HG03280 (cell line): Measurements from ENCODE around the gene TP53I11.

Experiments used
- ATAC-seq: cut with Tn5 transposase; IDR thresholded peaks from one replicate; pipeline ENCODE4 v1.9.1; 2021; ENCODE audit warnings: mild to moderate bottlenecking, moderate library complexity; ENCODE audit not compliant: unreplicated experiment

The TP53I11 gene

GRCh38 chr11:44916331-44916730, 34.4 kb downstream of the TP53I11 start:
- no peak for ATAC-seq

GRCh38 chr11:44915621-44916020, 35.1 kb downstream of the TP53I11 start:
- no peak for ATAC-seq

- no peak for ATAC-seq
Measured at GRCh38 chr11:44915004-44915403, 35.7 kb downstream of the TP53I11 start.

GRCh38 chr11:44914105-44914504, 36.6 kb downstream of the TP53I11 start:
- ATAC-seq, result no peak

- ATAC-seq, result no peak
Measured at GRCh38 chr11:44913502-44913901, 37.2 kb downstream of the TP53I11 start.

GRCh38 chr11:44912270-44912987, 38.3 kb downstream of the TP53I11 start:
- ATAC-seq, result no peak

GRCh38 chr11:44911029-44911814, 39.5 kb downstream of the TP53I11 start:
- ATAC-seq, result no peak

GRCh38 chr11:44910591-44910990, 40.1 kb downstream of the TP53I11 start:
- no peak for ATAC-seq

- ATAC-seq, result no peak
Measured at GRCh38 chr11:44909557-44909956, 41.1 kb downstream of the TP53I11 start.

- no peak for ATAC-seq
Measured at GRCh38 chr11:44906649-44907048, 44.0 kb downstream of the TP53I11 start.

- no peak for ATAC-seq
Measured at GRCh38 chr11:44905131-44905866, 45.4 kb downstream of the TP53I11 start.

GRCh38 chr11:44904261-44905020, 46.2 kb downstream of the TP53I11 start:
- no peak for ATAC-seq

GRCh38 chr11:44903518-44903917, 47.2 kb downstream of the TP53I11 start:
- no peak for ATAC-seq

- no peak for ATAC-seq
Measured at GRCh38 chr11:44903035-44903434, 47.6 kb downstream of the TP53I11 start.

GRCh38 chr11:44901786-44902185, 48.9 kb downstream of the TP53I11 start:
- no peak for ATAC-seq

- no peak for ATAC-seq
Measured at GRCh38 chr11:44901120-44901633, 49.5 kb downstream of the TP53I11 start.

- ATAC-seq, result peak; percentile 54
Measured at GRCh38 chr11:44899959-44900358, 50.7 kb downstream of the TP53I11 start.

- ATAC-seq, result no peak
Measured at GRCh38 chr11:44893846-44894617, 56.7 kb downstream of the TP53I11 start.

- no peak for ATAC-seq
Measured at GRCh38 chr11:44893308-44893822, 57.3 kb downstream of the TP53I11 start.

GRCh38 chr11:44892843-44893242, 57.8 kb downstream of the TP53I11 start:
- no peak for ATAC-seq
